Brain microvascular endothelial cell (primary cell): ENCODE data around the gene SP1.

Source experiments
- DNase-seq: peaks from one replicate; pipeline ENCODE4 v3.0.0-alpha.2; 2020
- H3K27ac ChIP-seq: fragments of 250-450 bp; sonication (Bioruptor Pico); 2 replicates; pipeline ENCODE4 v1.5.1; 2020; ENCODE audit warnings: mild to moderate bottlenecking, moderate library complexity
- H3K27me3 ChIP-seq: fragments of 250-450 bp; sonication (Bioruptor Pico); replicated peaks from 2 replicates; pipeline ENCODE4 v1.5.1; 2020; ENCODE audit warnings: mild to moderate bottlenecking
- H3K36me3 ChIP-seq: fragments of 250-450 bp; sonication (Bioruptor Pico); replicated peaks from 2 replicates; pipeline ENCODE4 v1.5.1; 2020; ENCODE audit warnings: mild to moderate bottlenecking
- H3K4me3 ChIP-seq: 2 replicates; pipeline ENCODE4 v1.5.1; 2011; ENCODE audit warnings: low read depth, mild to moderate bottlenecking, control low read depth, low read length, moderate library complexity
- CTCF ChIP-seq: IDR thresholded peaks from 2 replicates; pipeline ENCODE4 v1.5.1; 2011; ENCODE audit warnings: low read depth, mild to moderate bottlenecking, moderate library complexity, low read length, control low read depth, inconsistent platforms; ENCODE audit errors: missing control alignments
- in situ Hi-C: cut with HindIII; loops from 2 replicates; pipeline ENCODE4 v1.10.0; 2017; ENCODE audit warnings: low sequenced_read_pairs, low pct_ligation_motif_present

Gene SP1

GRCh38 chr12:53465679-53466078, 85.7 kb downstream of the SP1 start:
- Histone ChIP-seq H3K36me3 (peaks cover 96% of the 10 kb centered on the region), H3K27ac (no peak overlapping the region), H3K27me3 (no peaks in the 10 kb centered on the region), H3K4me3 (no peak overlapping the region)
- no peak for DNase-seq
- in situ Hi-C loops = no loop called here
- TF ChIP-seq CTCF = no peak
